Measurements from ENCODE around the gene GJB4.
"Not testable (repeated sequence)": the region's sequence is repeated elsewhere in the genome, so short reads cannot be mapped to it uniquely, and the experiment has no call there.

The GJB4 gene

DNA sequence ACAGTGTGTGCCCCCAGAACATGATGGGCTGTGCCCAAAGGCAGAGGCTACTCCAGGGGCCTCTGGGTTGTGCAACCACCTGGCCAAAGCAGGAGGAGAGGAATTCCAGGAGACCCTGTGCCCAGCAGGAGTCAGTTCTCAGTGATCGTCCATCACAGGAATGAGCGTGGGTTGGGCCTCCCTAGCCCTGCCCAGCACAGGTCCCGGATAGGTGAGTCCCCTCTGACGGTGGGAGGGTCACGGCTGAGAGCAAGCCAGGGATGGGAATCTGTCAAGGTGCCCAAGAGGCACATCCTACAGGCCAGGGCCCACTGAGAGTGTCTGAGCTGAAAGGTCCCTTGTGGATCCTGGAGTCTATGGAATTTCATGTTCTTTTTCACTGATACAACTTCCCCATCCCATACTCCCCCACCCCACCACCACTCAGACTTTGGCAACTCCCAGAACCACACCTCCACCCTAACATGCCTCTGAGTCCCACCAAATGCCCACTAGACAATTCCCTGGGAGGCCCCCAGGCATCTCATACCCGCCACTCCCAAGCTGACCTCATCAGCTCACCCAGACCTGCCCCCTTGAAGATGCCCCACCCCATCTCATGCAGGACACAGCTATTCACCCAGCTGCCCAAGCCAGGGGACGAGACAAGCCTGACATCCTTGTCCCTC, 3.1 kb downstream of the GJB4 start:
- TF ChIP-seq, protein P1, sequence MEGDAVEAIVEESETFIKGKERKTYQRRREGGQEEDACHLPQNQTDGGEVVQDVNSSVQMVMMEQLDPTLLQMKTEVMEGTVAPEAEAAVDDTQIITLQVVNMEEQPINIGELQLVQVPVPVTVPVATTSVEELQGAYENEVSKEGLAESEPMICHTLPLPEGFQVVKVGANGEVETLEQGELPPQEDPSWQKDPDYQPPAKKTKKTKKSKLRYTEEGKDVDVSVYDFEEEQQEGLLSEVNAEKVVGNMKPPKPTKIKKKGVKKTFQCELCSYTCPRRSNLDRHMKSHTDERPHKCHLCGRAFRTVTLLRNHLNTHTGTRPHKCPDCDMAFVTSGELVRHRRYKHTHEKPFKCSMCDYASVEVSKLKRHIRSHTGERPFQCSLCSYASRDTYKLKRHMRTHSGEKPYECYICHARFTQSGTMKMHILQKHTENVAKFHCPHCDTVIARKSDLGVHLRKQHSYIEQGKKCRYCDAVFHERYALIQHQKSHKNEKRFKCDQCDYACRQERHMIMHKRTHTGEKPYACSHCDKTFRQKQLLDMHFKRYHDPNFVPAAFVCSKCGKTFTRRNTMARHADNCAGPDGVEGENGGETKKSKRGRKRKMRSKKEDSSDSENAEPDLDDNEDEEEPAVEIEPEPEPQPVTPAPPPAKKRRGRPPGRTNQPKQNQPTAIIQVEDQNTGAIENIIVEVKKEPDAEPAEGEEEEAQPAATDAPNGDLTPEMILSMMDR (IDR thresholded peaks at IDR 0.05; ENCODE audit: low read depth, low read length, missing control alignments) = no peak
- no peak overlapping the region for H3K4me3 ChIP-seq (ENCODE audit: low read depth, low read length)
- in situ Hi-C loops (cut with HindIII; ENCODE audit: low sequenced_read_pairs) = no loop called here

DNA sequence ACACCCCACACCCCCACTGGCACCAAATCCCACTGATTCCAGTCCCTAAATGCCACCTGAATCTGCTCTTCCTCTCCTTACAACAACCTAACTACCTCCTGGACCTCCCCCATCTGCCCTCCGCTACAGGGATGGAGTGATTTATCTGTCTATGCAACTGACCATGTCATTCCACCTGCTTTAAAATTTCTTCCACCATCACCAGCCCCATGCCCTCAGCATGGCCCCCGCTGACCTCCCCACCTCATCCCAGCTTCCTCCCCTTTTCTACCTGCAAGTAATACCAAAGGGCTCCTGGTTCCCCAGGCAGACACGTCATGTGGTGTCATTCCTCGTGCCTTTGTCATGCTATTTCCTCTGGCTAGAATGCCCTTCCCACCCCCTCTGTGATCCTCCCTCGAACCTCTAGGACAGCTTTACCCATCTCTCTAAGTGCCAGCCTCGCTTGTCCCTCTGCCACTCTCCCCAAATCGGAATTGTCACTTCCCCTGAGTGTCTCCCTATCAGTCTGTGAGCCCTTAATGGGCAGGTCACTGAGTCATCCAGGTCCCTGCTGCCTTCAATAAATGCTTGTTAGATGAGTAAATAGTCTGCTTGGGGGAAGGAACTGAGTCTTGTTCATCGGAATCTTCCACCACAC, 3.7 kb downstream of the GJB4 start:
- TF ChIP-seq, protein P1 (IDR thresholded peaks at IDR 0.05; ENCODE audit: low read depth, low read length, missing control alignments) = no peak
- H3K4me3 ChIP-seq (ENCODE audit: low read depth, low read length) = no peak overlapping the region
- no peak for DNase-seq (ENCODE audit: low read depth)
- in situ Hi-C loops (cut with HindIII; ENCODE audit: low sequenced_read_pairs) = no loop called here

More for the DNA sequence above, 3.1 kb downstream of the GJB4 start:
- DNase-seq (ENCODE audit: low read depth) = no peak

DNA sequence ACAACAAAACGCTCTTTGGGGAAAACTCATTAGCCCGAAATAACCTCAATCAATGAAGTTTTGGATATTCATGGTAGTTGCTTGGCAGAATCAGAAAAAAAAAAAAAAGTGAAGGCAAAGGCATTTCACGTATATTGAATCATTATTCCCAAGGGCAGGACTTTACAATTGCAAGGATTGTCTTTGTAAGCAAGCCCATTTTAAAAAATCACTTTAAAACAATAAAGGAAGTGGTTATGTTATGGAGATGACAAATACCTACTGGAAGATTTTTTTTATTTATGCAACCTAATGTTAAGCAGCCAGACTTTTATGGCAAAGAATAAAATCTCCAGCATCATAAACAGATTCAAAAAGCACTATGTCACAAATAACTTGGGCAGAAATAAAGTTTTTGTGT, 9.3 kb downstream of the GJB4 start:
- H3K4me3 ChIP-seq (ENCODE audit: low read depth, low read length) = no peak overlapping the region
- no peak for DNase-seq (ENCODE audit: low read depth)
- in situ Hi-C loops (cut with HindIII; ENCODE audit: low sequenced_read_pairs) = no loop called here
- TF ChIP-seq, protein P1 (IDR thresholded peaks at IDR 0.05; ENCODE audit: low read depth, low read length, missing control alignments) = no peak

DNA sequence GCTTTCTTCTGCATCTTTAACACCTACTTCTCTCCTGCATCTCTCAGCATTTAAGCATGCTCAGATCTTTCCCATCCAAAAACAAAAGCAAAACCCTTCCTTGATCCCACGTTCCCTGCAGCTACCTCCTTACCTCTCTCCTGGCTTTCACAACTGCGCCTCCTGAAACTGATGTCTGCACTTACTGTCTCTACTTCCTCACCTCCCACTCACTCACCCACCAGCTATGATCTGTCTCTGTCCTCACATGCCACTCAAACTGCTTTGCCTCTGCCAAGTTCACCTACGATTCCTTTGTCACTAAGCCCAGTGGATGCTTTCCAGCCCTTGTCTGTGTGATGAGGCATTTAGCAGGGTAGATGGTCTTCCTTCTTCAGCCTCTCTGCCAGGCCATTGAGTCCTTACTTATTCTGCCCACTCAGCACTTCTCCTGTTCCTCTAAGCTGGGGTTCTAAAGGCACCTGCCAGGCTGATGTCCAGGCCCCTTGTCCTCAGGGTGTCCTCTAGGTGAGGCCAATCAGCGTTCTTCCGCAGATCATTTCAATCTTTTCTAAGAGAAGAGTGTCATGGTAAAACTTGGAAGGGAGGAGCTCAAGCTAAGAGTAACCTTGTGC, 11.5 kb downstream of the GJB4 start:
- H3K4me3 ChIP-seq (ENCODE audit: low read depth, low read length) = no peak overlapping the region
- no peak for DNase-seq (ENCODE audit: low read depth)
- in situ Hi-C loops (cut with HindIII; ENCODE audit: low sequenced_read_pairs) = no loop called here
- TF ChIP-seq, protein P1 (IDR thresholded peaks at IDR 0.05; ENCODE audit: low read depth, low read length, missing control alignments) = no peak

DNA sequence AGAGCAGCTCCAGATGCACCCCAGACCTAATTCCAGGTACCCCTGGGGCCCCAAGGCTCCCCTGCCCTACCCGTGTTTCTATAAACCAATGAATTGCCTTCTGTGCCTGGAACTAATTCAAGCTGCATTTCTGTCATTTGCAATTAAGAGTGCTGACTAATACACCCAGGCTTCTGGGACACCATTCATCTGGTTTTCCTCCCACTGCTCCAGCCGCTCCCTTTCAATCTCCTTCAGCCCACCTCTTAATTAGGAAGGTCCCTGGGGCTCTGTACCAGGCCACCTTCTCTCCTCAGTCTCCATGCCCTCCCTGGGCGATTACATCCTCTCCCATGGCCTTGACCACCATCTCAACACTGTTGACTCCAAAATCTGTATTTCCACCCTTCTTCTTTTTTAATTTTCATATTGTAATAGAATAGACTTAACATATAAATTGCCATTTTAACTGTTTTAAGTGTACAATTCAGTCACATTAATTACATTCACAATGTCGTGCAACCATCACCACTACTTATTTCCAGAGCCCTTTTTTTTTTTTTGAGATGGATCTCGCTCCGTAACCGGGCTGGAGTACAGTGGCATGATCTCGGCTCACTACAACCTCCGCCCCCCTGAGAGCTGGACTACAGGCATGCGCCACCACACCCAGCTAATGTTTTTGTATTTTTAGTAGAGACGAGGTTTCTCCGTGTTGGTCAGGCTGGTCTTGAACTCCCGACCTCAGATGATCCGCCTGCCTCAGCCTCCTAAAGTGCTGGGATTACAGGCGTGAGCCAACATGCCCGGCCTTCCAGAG, 12.2 kb downstream of the GJB4 start:
- in situ Hi-C loops (cut with HindIII; ENCODE audit: low sequenced_read_pairs) = no loop called here
- no peak for DNase-seq (ENCODE audit: low read depth)
- no peak overlapping the region for H3K4me3 ChIP-seq (ENCODE audit: low read depth, low read length)
- TF ChIP-seq, protein P1 (IDR thresholded peaks at IDR 0.05; ENCODE audit: low read depth, low read length, missing control alignments) = no peak

DNA sequence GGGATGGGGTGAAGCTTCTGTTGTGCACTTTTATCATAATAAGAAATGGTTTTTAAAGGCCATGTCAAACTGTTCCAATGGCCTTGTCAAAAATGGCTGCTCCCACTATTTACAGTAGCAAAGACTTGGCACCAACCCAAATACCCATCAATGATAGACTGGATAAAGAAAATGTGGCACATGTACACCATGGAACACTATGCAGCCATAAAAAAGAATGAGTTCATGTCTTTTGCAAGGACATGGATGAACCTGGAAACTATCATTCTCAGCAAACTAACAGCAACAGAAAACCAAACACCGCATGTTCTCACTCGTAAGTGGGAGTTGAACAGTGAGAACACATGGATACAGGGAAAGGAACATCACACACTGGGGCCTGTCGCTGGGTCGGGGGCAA, 13.6 kb downstream of the GJB4 start:
- in situ Hi-C loops (cut with HindIII; ENCODE audit: low sequenced_read_pairs); H3K4me3 ChIP-seq (ENCODE audit: low read depth, low read length); DNase-seq (ENCODE audit: low read depth): not testable (repeated sequence)

Measured in astrocyte of the cerebellum (primary cell).